ENCODE measurements around the gene ZNFX1.

ZNFX1 gene

DNA sequence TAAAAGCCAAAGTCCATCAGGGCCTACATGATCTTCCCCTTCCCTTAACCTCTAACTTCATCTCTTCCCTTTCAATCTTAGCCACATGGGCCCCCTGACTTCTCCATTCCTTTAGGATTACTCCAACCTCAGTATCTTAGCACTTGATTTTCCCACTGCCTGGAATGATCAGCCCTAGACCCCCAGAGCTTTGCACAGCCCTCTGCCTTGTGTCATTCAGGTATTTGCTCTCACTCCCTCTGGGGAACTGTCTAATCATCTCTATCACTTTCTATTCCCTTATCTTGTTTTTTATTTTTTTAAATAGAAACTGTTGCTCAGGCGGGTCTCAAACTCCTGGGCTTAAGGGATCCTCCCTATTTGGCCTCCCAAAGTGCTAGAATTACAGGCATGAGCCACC, 13.3 kb upstream of the ZNFX1 start:
- no peak for DNase-seq

GRCh38 chr20:49290608-49291191, 12.8 kb upstream of the ZNFX1 start:
- DNase-seq = no peak

DNA sequence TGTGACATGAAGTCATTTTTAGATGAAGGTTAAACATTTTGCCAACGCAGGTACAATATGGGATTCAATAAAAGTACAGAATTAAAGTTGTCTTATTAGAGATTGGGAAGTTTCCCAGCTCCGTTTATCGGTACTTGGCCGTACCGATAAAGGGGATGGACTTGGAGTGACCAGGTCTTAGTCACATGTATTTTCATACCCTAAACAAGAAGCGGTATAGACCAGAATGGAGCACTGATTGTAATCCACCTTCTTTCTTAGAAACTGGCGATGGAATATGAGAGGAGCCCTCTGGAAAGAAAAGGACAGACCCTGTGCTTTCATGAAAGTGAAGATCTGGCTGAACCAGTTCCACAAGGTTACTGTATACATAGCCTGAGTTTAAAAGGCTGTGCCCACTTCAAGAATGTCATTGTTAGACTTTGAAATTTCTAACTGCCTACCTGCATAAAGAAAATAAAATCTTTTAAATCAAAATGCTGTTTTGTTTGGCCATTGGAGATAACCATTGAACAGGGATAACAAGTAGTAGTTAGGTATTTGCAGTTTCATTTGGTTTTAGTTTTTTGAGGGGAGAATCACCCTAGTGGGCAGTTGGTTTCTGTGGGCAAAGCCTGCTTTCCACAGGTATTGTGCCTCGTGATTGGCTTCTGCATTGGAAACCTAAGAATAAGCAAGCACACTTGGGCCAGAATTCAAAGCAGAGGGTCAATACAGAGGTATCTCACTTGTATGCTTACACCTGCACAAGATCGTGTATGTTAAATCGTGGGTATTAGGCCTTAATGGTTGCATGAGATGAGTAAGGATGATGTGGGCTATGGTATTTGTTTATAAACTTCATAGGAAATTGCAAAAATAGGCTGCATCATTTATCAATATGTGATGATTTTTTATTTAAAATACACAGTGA, 11.2 kb upstream of the ZNFX1 start:
- DNase-seq = no peak

DNA sequence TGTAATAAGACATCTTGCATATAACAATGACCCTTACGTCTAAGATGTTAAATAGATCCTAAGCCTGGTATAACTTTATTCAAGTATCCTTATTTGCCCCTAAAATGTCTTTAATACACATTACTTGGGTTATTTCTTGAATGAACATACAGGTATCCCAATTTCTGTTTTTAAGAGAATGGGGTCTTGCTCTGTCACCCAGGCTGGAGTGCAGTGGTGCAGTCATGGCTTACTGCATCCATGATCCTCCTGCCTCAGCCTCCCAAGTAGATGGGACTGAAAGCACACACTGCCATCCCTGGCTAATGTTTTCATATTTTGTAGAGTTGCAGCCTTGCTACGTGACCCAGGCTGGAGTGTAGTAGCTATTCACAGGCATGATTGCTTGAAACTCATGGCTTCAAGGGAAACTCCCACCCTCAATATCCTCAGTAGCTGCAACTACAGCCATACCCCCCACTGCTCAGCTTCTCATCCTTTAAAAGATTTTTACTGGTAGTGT, 10.4 kb upstream of the ZNFX1 start:
- DNase-seq = no peak

GRCh38 chr20:49287555-49288249, 9.8 kb upstream of the ZNFX1 start:
- no peak for DNase-seq

DNA sequence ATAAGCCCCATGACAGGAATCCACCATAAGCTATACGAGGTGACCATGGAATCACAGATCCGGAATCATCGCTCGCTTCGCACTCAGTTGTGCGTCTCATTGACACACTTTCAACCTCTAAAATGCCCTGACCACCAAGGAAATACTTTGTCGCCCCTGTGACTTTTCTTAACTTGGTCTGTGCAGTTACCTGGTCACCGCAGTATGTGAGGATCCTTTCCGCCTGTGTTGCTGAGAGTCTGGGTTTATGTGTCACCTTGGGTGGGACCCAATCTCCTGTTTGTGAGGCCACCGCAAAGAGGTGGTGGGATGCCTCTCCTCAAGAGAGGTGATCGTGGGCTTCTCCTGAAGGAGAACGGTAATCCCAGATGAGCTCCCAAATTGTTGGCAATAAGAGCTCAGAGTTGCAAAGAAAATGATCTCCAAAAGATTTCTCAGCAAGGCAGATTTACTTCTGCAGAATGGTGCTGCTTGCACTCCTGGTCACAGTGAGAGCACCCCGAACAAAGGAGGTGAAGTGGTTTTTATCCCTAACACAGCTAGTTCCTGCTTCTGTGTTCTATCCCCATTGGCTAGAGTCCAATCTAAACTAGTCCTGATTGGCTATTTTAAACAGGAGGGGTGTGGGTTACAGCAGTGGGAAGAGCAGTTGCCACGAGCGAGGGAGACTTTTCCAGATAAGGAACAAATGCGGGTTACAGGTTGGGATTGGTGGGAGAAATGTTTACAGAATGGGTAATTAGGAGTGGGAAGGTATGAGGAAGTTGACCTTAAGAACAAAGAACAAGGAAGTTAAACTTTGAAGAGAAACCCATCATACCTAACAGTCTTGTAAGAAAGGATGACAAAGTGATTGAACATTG, 9.1 kb upstream of the ZNFX1 start:
- DNase-seq = no peak

DNA sequence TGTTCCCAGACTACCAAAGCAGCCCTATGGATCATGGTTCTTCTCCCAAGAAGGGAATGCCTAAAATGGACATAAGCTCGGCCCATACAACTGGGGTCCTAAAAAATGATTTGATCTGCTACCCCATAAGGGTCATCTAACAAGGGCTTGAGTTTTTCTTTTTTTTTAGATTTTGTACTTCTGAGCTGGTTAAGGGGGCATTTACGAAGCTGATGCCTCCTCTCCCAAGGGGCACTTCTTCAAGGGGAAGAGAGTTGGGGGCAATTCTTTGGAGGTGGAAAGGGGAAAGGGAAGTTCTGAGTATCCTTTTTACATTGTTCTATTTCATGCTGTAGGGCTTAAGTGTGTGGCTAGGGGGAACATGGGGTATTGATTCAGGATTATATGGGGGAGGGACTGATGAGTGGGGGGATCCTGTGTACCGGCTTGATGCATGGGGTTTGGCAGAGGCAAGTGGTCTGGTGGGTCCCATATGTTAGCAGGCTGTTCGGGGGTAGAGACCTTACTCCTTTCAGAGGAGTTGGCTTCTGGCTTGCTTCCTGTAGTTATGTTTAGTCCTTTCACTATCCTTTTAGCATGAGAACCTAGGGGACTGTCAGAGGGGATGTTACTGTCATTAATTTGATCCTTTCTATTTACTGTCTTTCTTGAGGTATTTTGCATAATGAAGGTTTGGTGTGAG, 8.1 kb upstream of the ZNFX1 start:
- DNase-seq = no peak

DNA sequence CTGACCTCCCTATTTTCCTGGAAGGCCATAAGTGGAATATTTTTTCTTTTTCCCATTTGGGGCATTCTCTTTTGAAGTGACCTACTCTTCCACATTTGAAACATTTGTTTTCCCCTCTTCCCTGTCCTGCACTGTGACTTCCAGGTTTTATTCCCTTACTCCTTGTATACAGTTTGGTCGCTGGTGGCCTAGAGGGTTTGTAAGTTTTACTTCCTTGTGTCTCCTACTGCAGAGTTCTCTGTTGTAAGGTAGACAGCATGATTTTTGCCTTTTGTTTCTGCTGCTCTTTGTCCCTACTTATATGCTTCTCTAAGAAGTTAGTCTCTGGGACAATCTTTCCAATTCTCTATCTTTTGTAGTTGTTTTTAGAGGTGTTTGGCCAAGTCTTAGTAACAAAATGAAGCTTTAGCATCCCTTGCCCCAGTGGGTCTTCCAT, 7.4 kb upstream of the ZNFX1 start:
- DNase-seq = no peak

- DNase-seq = no peak
Observed at GRCh38 chr20:49284818-49285217, 7.0 kb upstream of the ZNFX1 start.

DNA sequence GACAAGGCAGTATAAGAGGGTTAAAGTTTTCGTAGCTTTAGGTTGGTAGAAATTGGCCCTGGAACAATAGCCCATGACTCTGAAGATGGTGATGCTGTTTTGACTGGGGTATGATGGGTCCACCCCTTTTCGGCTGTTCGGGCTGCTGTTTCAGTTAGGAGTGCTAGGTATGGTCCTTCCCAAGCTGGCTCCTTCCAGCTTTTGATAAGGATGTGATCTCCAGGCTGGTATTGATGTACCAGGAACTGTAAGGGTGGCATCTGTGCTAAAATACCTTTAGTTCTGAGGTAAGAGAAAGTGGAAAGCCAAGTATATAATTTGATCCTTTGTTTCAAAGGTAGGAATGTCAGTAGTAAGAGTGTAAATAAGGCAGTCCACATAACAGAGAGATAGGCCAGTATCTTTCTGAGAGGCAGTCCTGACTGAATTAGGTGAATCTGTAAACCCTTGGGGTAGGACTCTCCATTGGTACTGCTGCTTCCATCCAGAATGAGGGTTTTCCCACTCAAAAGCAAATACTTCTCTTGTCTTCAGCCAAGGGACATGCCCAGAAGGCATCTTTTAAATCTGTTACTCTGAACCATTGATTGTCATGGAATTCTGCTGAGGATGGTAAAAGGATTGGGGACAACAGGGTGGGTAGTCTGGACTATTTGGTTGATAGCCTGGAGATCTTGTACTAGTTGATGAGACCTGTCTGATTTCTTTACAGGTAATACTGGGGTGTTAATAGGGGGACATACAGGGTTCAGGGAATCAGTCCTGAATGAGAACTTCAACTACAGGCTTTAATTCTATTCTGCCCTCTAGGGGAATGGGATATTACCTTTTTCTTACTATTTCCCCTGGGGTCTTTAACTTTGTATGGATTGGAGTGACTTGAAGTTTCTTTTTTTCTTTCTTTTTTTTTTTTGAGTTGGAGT, 6.1 kb upstream of the ZNFX1 start:
- DNase-seq = no peak

- DNase-seq = no peak
Observed at GRCh38 chr20:49283176-49283702, 5.4 kb upstream of the ZNFX1 start.

- DNase-seq = no peak
Observed at GRCh38 chr20:49282584-49283171, 4.8 kb upstream of the ZNFX1 start.

- DNase-seq = no peak
Observed at GRCh38 chr20:49281913-49282467, 4.1 kb upstream of the ZNFX1 start.

DNA sequence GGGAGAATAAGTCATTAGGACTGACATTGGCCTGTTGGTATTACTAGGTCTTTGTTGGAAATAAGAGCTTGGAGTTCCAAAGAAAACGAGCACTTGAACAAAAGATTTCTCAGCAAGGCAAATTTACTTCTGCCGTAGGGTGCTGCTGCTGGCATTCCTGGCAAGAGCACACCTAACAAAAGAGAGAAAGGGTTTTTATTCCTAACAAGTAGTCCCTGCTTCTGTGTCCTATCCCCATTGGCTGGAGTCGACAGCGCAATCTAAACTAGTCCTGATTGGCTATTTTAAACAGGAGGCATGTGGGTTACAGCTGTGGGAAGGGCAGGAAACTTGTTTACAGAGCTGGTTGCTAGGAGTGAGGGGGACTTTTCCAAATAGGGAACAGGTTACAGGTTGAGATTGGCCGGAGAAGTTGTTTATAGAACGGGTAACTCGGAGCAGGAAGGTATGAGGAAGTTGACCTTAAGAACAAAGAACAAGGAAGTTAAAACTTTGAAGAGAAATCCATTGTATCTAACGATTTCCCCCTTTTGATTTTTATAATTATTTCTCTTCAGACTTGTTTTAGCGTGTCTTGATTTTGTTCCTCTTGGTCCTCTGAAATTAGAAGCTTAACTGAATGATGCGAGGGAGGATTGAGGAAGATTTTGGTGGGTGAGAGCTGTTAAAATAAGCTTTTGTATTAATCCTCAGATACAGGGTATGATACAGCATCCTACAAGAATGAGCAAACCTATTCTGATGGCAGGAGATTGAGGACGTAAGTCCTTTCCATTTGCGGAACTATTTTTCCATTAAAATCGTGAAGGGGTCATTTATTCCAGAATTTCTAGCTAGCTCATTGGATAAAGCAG, 3.4 kb upstream of the ZNFX1 start:
- DNase-seq = no peak

- no peak for DNase-seq
Observed at GRCh38 chr20:49280463-49281058, 2.7 kb upstream of the ZNFX1 start.

DNA sequence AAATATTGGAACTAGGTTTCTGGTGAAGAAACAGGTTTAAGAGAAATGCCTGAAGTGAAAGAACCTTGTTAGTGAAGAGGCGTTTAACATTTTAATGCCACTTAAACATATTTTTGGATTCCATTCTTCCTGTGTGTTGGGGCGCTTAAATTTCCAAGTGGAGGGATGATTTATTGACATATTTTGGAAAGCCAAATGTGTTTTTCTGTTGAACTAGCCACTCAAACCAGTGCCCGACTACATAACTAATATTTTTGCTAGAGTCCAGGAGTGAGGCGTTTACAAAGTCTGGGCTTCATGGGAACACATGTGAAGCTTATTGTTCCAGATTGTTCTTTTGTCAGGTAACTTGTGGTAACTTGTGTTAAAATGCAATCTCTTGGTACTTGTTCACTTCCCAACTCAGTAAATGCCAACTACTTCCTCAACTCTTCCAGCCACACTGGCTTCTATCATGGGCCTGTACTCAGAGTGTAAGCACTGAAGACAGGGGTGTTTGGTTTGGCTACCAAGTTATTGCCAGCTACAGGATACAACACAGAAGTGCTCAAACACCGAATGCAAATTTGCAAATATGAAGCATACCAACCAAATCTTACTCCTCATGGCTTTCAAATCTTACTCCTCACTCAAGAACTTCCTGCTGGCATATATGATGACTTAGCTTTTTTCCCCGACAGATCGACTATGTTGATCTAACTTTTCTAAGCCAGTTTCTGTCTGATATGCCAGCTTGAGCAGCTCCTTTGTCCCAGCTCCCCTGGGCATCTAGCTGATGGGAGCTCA, 2.0 kb upstream of the ZNFX1 start:
- DNase-seq = no peak

- DNase-seq = no peak
Observed at GRCh38 chr20:49278818-49279676, 1.2 kb upstream of the ZNFX1 start.
